WTC11 (cell line): Measurements from ENCODE around the gene RFNG. TPM values are rescaled to one million over a fixed set of nuclear protein-coding genes. Genes with fewer than 3 reads are reported as not detected.

ENCODE experiments used
- ATAC-seq: fragments of 200-7000 bp; cut with Tn5 transposase; 2 replicates; pipeline ENCODE4 v1.10.0; 2021; ENCODE audit warnings: mild to moderate bottlenecking, moderate library complexity
- CTCF ChIA-PET: fragments of 300-600 bp; sonication (Branson Sonifier 250); formaldehyde crosslinking; loops from one replicate; lab custom pipeline; 2021; ENCODE audit warnings: antibody characterized with exemption; lab: Charles Lee
- POLR2A ChIA-PET: fragments of 350-600 bp; sonication (Branson Sonifier 250); formaldehyde crosslinking; loops from one replicate; lab custom pipeline; 2021; ENCODE audit warnings: antibody characterized with exemption; lab: Charles Lee
- DNase-seq: peaks from one replicate; pipeline ENCODE4 v3.0.0; 2021; ENCODE audit warnings: low spot score
- H3K27ac Mint-ChIP-seq: 2 replicates; pipeline ENCODE4 v1.8.0; 2021; ENCODE audit warnings: mixed read lengths
- H3K27me3 Mint-ChIP-seq: 2 replicates; pipeline ENCODE4 v1.8.0; 2021; ENCODE audit warnings: low read depth, mild to moderate bottlenecking, moderate library complexity, mixed read lengths
- H3K36me3 Mint-ChIP-seq: 2 replicates; pipeline ENCODE4 v1.8.0; 2021; ENCODE audit warnings: mixed read lengths
- H3K4me1 Mint-ChIP-seq: 2 replicates; pipeline ENCODE4 v1.8.0; 2022; ENCODE audit warnings: mixed read lengths
- H3K4me3 Mint-ChIP-seq: 2 replicates; pipeline ENCODE4 v1.8.0; 2021; ENCODE audit warnings: mild to moderate bottlenecking, moderate library complexity, mixed read lengths
- H3K9me3 Mint-ChIP-seq: 2 replicates; pipeline ENCODE4 v1.8.0; 2021; ENCODE audit warnings: mixed read lengths
- FOXP1 ChIP-seq: sonication (generic); formaldehyde crosslinking; IDR thresholded peaks from 2 replicates; pipeline ENCODE4 v1.8.0; 2022; ENCODE audit warnings: missing genetic modification reagents, mild to moderate bottlenecking, moderate library complexity, borderline replicate concordance
- RORB ChIP-seq: fragments of 250-450 bp; sonication (Bioruptor Pico); IDR thresholded peaks from 2 replicates; pipeline ENCODE4 v1.9.0; 2021; ENCODE audit warnings: mild to moderate bottlenecking
- SMAD3 ChIP-seq: sonication (generic); formaldehyde crosslinking; IDR thresholded peaks from 2 replicates; pipeline ENCODE4 v1.8.0; 2022; ENCODE audit warnings: missing genetic modification reagents, mild to moderate bottlenecking, borderline replicate concordance
- SMAD4 ChIP-seq: sonication (generic); formaldehyde crosslinking; IDR thresholded peaks from 2 replicates; pipeline ENCODE4 v1.8.0; 2022; ENCODE audit warnings: mild to moderate bottlenecking, missing genetic modification reagents
- ZNF396 ChIP-seq: fragments of 250-450 bp; sonication (Bioruptor Pico); IDR thresholded peaks from 2 replicates; pipeline ENCODE4 v1.8.0; 2021; ENCODE audit warnings: mild to moderate bottlenecking, moderate library complexity, borderline replicate concordance
- total RNA-seq: library from RNA; stranded (reverse); gene quantifications from 3 replicates; pipeline ENCODE4 v1.2.3, GENCODE V29; 2021
- TF ChIP-seq, protein P1 (sequence below): sonication (generic); formaldehyde crosslinking; conservative IDR thresholded peaks from 2 replicates; pipeline ENCODE4 v1.8.1; 2023; ENCODE audit warnings: mild to moderate bottlenecking, low read depth, missing genetic modification reagents, moderate library complexity
- TF ChIP-seq, protein P2 (sequence below): sonication (generic); formaldehyde crosslinking; IDR thresholded peaks from 2 replicates; pipeline ENCODE4 v1.8.1; 2023; ENCODE audit warnings: mild to moderate bottlenecking, missing genetic modification reagents
- TF ChIP-seq, protein P3 (sequence below): sonication (generic); formaldehyde crosslinking; IDR thresholded peaks from 2 replicates; pipeline ENCODE4 v1.8.0; 2022; ENCODE audit warnings: mild to moderate bottlenecking, missing genetic modification reagents
- TF ChIP-seq, protein P4 (sequence below): fragments of 250-450 bp; sonication (Bioruptor Pico); IDR thresholded peaks from 2 replicates; pipeline ENCODE4 v1.9.0; 2021; ENCODE audit warnings: mild to moderate bottlenecking, borderline replicate concordance
- TF ChIP-seq, protein P5 (sequence below): sonication (generic); formaldehyde crosslinking; IDR thresholded peaks from 2 replicates; pipeline ENCODE4 v1.8.1; 2022; ENCODE audit warnings: low read depth, missing genetic modification reagents, borderline replicate concordance

The RFNG gene
- total RNA-seq, 1 experiment from 2014 or later: 41.6 TPM

DNA sequence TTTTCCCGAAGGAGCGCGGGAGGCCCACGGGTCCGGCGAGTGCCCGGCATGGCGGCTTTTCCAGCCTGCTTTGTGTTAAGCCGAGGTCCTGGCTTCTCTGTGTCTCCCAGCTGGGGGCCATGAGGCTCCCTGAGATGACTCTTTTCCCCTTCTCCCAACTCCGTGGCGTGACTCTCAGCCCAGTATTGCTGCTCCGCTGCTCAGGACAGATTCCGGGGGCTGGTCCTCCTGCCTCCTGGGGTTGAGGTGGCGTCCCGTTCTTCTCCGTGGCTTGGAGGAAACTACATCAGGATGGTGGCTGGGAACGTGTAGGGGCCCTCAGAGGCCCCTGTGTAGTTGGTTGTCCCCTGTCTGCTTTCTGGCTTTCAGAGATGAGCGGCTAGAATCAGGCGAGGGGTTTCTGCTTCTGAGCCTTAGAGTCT, 1.0 kb upstream of the RFNG start:
- Mint-ChIP-seq H3K4me3 (peak overlapping the region; percentile 84), H3K27ac (no peak overlapping the region), H3K4me1 (peaks cover 4% of the 10 kb centered on the region), H3K9me3 (no peaks in the 10 kb centered on the region), H3K36me3 (peaks cover 7% of the 10 kb centered on the region; the same call in 1 of the 2 replicates), H3K27me3 (no peaks in the 10 kb centered on the region)
- POLR2A ChIA-PET: interaction anchor here (0.5 to 1.8 kb wide), 3 partner anchors 15 to 342 kb away, joined by 4 to 6 read pairs (median 5); partner anchors contain the start of gene DCXR
- TF ChIP-seq SMAD3 (CRISPR knock-in tag) (no peak), ZNF396 (CRISPR knock-in tag) (no peak), SMAD4 (no peak)
- TF ChIP-seq, protein P1, sequence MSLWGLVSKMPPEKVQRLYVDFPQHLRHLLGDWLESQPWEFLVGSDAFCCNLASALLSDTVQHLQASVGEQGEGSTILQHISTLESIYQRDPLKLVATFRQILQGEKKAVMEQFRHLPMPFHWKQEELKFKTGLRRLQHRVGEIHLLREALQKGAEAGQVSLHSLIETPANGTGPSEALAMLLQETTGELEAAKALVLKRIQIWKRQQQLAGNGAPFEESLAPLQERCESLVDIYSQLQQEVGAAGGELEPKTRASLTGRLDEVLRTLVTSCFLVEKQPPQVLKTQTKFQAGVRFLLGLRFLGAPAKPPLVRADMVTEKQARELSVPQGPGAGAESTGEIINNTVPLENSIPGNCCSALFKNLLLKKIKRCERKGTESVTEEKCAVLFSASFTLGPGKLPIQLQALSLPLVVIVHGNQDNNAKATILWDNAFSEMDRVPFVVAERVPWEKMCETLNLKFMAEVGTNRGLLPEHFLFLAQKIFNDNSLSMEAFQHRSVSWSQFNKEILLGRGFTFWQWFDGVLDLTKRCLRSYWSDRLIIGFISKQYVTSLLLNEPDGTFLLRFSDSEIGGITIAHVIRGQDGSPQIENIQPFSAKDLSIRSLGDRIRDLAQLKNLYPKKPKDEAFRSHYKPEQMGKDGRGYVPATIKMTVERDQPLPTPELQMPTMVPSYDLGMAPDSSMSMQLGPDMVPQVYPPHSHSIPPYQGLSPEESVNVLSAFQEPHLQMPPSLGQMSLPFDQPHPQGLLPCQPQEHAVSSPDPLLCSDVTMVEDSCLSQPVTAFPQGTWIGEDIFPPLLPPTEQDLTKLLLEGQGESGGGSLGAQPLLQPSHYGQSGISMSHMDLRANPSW (CRISPR knock-in tag): no peak
- TF ChIP-seq, protein P2, sequence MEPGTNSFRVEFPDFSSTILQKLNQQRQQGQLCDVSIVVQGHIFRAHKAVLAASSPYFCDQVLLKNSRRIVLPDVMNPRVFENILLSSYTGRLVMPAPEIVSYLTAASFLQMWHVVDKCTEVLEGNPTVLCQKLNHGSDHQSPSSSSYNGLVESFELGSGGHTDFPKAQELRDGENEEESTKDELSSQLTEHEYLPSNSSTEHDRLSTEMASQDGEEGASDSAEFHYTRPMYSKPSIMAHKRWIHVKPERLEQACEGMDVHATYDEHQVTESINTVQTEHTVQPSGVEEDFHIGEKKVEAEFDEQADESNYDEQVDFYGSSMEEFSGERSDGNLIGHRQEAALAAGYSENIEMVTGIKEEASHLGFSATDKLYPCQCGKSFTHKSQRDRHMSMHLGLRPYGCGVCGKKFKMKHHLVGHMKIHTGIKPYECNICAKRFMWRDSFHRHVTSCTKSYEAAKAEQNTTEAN (CRISPR knock-in tag): no peak
- TF ChIP-seq, protein P3, sequence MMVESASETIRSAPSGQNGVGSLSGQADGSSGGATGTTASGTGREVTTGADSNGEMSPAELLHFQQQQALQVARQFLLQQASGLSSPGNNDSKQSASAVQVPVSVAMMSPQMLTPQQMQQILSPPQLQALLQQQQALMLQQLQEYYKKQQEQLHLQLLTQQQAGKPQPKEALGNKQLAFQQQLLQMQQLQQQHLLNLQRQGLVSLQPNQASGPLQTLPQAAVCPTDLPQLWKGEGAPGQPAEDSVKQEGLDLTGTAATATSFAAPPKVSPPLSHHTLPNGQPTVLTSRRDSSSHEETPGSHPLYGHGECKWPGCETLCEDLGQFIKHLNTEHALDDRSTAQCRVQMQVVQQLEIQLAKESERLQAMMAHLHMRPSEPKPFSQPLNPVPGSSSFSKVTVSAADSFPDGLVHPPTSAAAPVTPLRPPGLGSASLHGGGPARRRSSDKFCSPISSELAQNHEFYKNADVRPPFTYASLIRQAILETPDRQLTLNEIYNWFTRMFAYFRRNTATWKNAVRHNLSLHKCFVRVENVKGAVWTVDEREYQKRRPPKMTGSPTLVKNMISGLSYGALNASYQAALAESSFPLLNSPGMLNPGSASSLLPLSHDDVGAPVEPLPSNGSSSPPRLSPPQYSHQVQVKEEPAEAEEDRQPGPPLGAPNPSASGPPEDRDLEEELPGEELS: no peak
- TF ChIP-seq, protein P4, sequence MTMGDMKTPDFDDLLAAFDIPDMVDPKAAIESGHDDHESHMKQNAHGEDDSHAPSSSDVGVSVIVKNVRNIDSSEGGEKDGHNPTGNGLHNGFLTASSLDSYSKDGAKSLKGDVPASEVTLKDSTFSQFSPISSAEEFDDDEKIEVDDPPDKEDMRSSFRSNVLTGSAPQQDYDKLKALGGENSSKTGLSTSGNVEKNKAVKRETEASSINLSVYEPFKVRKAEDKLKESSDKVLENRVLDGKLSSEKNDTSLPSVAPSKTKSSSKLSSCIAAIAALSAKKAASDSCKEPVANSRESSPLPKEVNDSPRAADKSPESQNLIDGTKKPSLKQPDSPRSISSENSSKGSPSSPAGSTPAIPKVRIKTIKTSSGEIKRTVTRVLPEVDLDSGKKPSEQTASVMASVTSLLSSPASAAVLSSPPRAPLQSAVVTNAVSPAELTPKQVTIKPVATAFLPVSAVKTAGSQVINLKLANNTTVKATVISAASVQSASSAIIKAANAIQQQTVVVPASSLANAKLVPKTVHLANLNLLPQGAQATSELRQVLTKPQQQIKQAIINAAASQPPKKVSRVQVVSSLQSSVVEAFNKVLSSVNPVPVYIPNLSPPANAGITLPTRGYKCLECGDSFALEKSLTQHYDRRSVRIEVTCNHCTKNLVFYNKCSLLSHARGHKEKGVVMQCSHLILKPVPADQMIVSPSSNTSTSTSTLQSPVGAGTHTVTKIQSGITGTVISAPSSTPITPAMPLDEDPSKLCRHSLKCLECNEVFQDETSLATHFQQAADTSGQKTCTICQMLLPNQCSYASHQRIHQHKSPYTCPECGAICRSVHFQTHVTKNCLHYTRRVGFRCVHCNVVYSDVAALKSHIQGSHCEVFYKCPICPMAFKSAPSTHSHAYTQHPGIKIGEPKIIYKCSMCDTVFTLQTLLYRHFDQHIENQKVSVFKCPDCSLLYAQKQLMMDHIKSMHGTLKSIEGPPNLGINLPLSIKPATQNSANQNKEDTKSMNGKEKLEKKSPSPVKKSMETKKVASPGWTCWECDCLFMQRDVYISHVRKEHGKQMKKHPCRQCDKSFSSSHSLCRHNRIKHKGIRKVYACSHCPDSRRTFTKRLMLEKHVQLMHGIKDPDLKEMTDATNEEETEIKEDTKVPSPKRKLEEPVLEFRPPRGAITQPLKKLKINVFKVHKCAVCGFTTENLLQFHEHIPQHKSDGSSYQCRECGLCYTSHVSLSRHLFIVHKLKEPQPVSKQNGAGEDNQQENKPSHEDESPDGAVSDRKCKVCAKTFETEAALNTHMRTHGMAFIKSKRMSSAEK (CRISPR knock-in tag): no peak
- TF ChIP-seq, protein P5, sequence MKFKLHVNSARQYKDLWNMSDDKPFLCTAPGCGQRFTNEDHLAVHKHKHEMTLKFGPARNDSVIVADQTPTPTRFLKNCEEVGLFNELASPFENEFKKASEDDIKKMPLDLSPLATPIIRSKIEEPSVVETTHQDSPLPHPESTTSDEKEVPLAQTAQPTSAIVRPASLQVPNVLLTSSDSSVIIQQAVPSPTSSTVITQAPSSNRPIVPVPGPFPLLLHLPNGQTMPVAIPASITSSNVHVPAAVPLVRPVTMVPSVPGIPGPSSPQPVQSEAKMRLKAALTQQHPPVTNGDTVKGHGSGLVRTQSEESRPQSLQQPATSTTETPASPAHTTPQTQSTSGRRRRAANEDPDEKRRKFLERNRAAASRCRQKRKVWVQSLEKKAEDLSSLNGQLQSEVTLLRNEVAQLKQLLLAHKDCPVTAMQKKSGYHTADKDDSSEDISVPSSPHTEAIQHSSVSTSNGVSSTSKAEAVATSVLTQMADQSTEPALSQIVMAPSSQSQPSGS (CRISPR knock-in tag): no peak
- ATAC-seq (no peak), DNase-seq (no peak)
- CTCF ChIA-PET: interaction anchor here (0.9 to 5.8 kb wide), 3 partner anchors 15 to 33 kb away, joined by 3 to 31 read pairs (median 18); partner anchors contain the start of genes DCXR and RAC3

DNA sequence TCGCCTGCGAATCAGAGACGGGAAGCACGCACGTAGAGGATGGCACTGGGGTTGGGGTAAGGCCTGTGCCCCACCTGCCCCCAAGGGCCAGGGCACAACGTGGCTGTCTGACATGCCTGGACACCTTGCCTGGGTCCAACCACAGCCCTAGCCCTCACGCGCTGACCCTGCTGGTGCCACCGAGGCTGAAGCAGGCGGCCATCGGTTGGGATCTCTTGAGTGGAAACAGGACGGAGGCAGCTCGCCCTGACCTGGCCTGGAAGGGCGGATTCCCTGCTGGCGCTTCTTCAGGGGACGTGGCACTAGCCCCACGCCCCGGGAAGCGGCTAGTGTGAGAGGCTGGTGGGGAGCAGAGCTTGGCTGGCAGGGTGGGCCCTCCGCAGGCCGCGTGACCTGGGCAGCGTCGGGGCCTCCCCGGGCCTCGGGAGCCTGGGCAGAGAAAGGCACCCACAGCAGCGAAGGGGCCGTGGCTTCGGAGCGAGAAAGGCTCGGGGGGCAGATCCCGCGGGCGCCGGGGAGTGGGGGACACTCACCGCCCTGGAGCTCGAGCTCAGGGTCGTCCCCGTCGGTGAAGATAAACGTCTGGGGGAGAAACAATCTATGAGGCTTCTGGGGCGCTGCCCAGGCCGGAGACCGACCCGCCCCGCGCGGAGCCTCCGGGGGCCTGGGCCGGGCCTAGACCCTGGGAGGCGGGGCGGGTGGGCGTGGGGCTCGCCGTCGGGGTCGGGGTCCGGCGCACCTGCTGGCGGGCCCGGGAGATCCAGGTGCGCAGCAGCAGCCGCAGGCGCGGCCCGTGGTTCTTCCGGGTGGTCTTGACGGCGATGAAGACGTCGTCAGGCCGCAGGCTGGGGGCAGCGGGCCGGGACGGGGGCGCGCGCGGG, 610 bp downstream of the RFNG start:
- H3K27ac Mint-ChIP-seq: peak overlapping the region; percentile 79
- H3K9me3 Mint-ChIP-seq: no peaks in the 10 kb centered on the region
- peak; percentile 18 for ATAC-seq
- peaks cover 4% of the 10 kb centered on the region for H3K4me1 Mint-ChIP-seq
- peaks cover 15% of the 10 kb centered on the region for H3K36me3 Mint-ChIP-seq
- no peak for DNase-seq
- no peaks in the 10 kb centered on the region for H3K27me3 Mint-ChIP-seq
- no peak for TF ChIP-seq RORB (CRISPR knock-in tag)
- peak; percentile 42; the same call in 1 of the 2 replicates for TF ChIP-seq FOXP1 (CRISPR knock-in tag)
- H3K4me3 Mint-ChIP-seq: peak overlapping the region; percentile 89
- POLR2A ChIA-PET: interaction anchor here (1.8 kb wide), 1 partner anchor 14 kb away, joined by 6 read pairs; the partner anchor contains the start of gene DCXR
- CTCF ChIA-PET: interaction anchor here (0.5 to 5.8 kb wide), 5 partner anchors 13 to 51 kb away, joined by 3 to 31 read pairs (median 3); partner anchors contain the start of genes DCXR, FASN, LRRC45 and RAC3
